ENCODE results near the gene ACSM5. TPM values are rescaled to one million over a fixed set of nuclear protein-coding genes. Genes with fewer than 3 reads are reported as not detected.

Gene ACSM5
- total RNA-seq, 2 donors from 2014 or later, result not detected

Other genes with a start within 250 kb of the ACSM5 start
- gene GP2, start 82.0 kb upstream of the ACSM5 start, total RNA-seq, result not detected
- not detected for gene UMOD, start 56.8 kb upstream of the ACSM5 start, total RNA-seq
- gene PDILT, start 4.8 kb upstream of the ACSM5 start, total RNA-seq, result not detected
- not detected for gene ACSM2A, start 42.0 kb downstream of the ACSM5 start, total RNA-seq
- gene ACSM2B, start 166.8 kb downstream of the ACSM5 start, total RNA-seq, result not detected